HepG2 (cell line): ENCODE data around the gene ATAD2B.

Experiments used
- CAMTA2 ChIP-seq: sonication (generic); formaldehyde crosslinking; IDR thresholded peaks from 2 replicates; pipeline ENCODE4 v1.4.0; 2020; ENCODE audit warnings: mild to moderate bottlenecking, missing genetic modification reagents, borderline replicate concordance
- GATAD1 ChIP-seq: IDR thresholded peaks from 2 replicates; pipeline ENCODE4 v1.6.1; 2016; ENCODE audit warnings: missing genetic modification reagents, missing compliant biosample characterization
- HOXA3 ChIP-seq: sonication (generic); formaldehyde crosslinking; IDR thresholded peaks from 2 replicates; pipeline ENCODE4 v1.5.0; 2020; ENCODE audit warnings: missing genetic modification reagents
- IKZF4 ChIP-seq: sonication (generic); formaldehyde crosslinking; IDR thresholded peaks from 2 replicates; pipeline ENCODE4 v1.5.1; 2020; ENCODE audit warnings: borderline replicate concordance, mild to moderate bottlenecking, low read depth, missing genetic modification reagents; ENCODE audit errors: not compliant biosample characterization
- KDM5A ChIP-seq: fragments of 200-600 bp; sonication (generic); IDR thresholded peaks from 2 replicates; pipeline ENCODE4 v1.7.0; 2018; ENCODE audit warnings: antibody characterized with exemption, mild to moderate bottlenecking, low read length, borderline replicate concordance
- MYC ChIP-seq: sonication (generic); formaldehyde crosslinking; IDR thresholded peaks from 2 replicates; pipeline ENCODE4 v1.9.0; 2021; ENCODE audit warnings: missing genetic modification reagents, borderline replicate concordance
- SMARCE1 ChIP-seq: fragments of 450-650 bp; IDR thresholded peaks from 2 replicates; pipeline ENCODE4 v1.6.1; 2017; ENCODE audit warnings: borderline replicate concordance
- SYNCRIP ChIP-seq: fragments of 200-400 bp; formaldehyde crosslinking; IDR thresholded peaks from 2 replicates; pipeline ENCODE4 v1.6.1; 2018; ENCODE audit warnings: mild to moderate bottlenecking, low read depth, low read length; ENCODE audit not compliant: insufficient read depth
- TCF7L2 ChIP-seq: IDR thresholded peaks from 2 replicates; pipeline ENCODE4 v1.6.1; 2011; ENCODE audit warnings: mild to moderate bottlenecking, low read depth, low read length, moderate library complexity
- ZFP36L1 ChIP-seq: sonication (generic); formaldehyde crosslinking; IDR thresholded peaks from 2 replicates; pipeline ENCODE4 v1.8.0; 2022; ENCODE audit warnings: mild to moderate bottlenecking, missing genetic modification reagents, moderate library complexity
- ZNF383 ChIP-seq: sonication (generic); formaldehyde crosslinking; IDR thresholded peaks from 2 replicates; pipeline ENCODE4 v1.4.0; 2020; ENCODE audit warnings: missing genetic modification reagents, mild to moderate bottlenecking, borderline replicate concordance

GRCh38 chr2:23793476-23793875 lies 133.4 kb downstream of the ATAD2B start:
- TF ChIP-seq TCF7L2 = no peak
- no peak for TF ChIP-seq SMARCE1
- TF ChIP-seq KDM5A = no peak
- no peak for TF ChIP-seq ZFP36L1 (CRISPR knock-in tag)
- TF ChIP-seq GATAD1 (CRISPR knock-in tag) = no peak
- TF ChIP-seq MYC (CRISPR knock-in tag) = no peak
- no peak for TF ChIP-seq CAMTA2 (CRISPR knock-in tag)
- TF ChIP-seq ZNF383 (CRISPR knock-in tag) = no peak
- TF ChIP-seq HOXA3 = no peak
- no peak for TF ChIP-seq IKZF4 (CRISPR knock-in tag)
- no peak for TF ChIP-seq SYNCRIP
